SU-DHL-6 (cell line): ENCODE data around the gene TDRKH.

Experiments
- EZH2phosphoT487 ChIP-seq: fragments of 200-600 bp; sonication (generic), shearing (Covaris generic); conservative IDR thresholded peaks from 2 replicates; pipeline ENCODE4 v1.6.1; 2018; ENCODE audit warnings: mild to moderate bottlenecking, antibody characterized with exemption, low read length, moderate library complexity, mixed read lengths
- TF ChIP-seq, protein P1 (sequence below): fragments of 200-600 bp; sonication (generic); IDR thresholded peaks from one replicate; pipeline ENCODE4 v1.5.1; 2017; ENCODE audit warnings: antibody characterized with exemption, mild to moderate bottlenecking, low read length, moderate library complexity; ENCODE audit not compliant: insufficient read depth, poor library complexity, severe bottlenecking

DNA sequence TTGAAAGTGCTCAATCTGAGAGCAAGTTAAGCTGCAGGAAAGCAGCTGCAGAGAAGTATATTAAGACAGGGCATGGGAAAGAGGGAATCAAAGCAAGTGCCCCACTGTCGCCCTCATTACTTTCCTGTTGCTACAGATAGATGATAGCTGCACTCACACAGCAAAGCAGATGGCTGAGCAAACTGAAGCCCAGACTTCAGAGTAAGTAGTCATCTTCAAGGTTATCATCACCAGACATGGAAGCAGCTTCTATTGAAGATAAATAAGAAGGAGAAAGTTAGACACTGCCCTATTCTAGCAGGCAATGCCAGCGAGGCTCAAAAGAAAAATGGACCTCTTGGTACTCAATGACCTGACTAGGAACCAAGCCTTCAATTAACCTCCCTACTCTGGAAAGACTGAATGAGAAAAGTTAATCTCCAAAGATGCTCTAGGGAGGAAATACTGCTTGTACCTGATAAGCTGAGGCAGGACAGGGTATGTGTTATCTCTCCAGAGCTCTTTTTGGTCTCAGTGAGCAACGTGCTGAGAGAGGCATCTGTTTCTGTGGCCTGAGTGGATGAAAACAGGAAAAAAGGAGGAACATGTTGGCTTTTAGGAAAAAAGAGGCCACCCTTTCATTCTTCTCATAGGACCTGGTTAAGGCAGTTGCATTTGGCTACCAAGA, 15.9 kb downstream of the TDRKH start:
- TF ChIP-seq, protein P1, sequence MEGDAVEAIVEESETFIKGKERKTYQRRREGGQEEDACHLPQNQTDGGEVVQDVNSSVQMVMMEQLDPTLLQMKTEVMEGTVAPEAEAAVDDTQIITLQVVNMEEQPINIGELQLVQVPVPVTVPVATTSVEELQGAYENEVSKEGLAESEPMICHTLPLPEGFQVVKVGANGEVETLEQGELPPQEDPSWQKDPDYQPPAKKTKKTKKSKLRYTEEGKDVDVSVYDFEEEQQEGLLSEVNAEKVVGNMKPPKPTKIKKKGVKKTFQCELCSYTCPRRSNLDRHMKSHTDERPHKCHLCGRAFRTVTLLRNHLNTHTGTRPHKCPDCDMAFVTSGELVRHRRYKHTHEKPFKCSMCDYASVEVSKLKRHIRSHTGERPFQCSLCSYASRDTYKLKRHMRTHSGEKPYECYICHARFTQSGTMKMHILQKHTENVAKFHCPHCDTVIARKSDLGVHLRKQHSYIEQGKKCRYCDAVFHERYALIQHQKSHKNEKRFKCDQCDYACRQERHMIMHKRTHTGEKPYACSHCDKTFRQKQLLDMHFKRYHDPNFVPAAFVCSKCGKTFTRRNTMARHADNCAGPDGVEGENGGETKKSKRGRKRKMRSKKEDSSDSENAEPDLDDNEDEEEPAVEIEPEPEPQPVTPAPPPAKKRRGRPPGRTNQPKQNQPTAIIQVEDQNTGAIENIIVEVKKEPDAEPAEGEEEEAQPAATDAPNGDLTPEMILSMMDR = no peak
- TF ChIP-seq EZH2phosphoT487 = no peak
